ENCODE data around the gene VAV3.

The VAV3 gene

GRCh38 chr1:107593501-107594209 is 371.3 kb downstream of the VAV3 start:
- WGBS, 2 experiments (ENCODE audit: insufficient coverage in 2 of 2) = 80% methylated on average over 1 of the region's 2 CpGs; no CpG with 5 or more reads in 1 of the 2 experiments
- H3K36me3 ChIP-seq (ENCODE audit: control insufficient read depth, insufficient read depth, low read length) = no peaks in the 10 kb centered on the region
- H3K9me3 ChIP-seq (ENCODE audit: control insufficient read depth, low read length) = no peaks in the 10 kb centered on the region
- no peaks in the 10 kb centered on the region for H3K4me1 ChIP-seq (ENCODE audit: control insufficient read depth, insufficient read depth, low read length, poor library complexity, severe bottlenecking)
- H3K27ac ChIP-seq (ENCODE audit: low read depth, low read length, severe bottlenecking) = no peak overlapping the region
- H3K4me3 ChIP-seq (ENCODE audit: extremely low read depth, insufficient read depth, low read length, poor library complexity, severe bottlenecking) = no peak overlapping the region

GRCh38 chr1:107590900-107591622 is 373.9 kb downstream of the VAV3 start:
- Histone ChIP-seq H3K9me3 (ENCODE audit: control insufficient read depth, low read length) (no peaks in the 10 kb centered on the region), H3K36me3 (ENCODE audit: control insufficient read depth, insufficient read depth, low read length) (no peaks in the 10 kb centered on the region), H3K4me1 (ENCODE audit: control insufficient read depth, insufficient read depth, low read length, poor library complexity, severe bottlenecking) (no peaks in the 10 kb centered on the region), H3K4me3 (ENCODE audit: extremely low read depth, insufficient read depth, low read length, poor library complexity, severe bottlenecking) (no peak overlapping the region), H3K27ac (ENCODE audit: low read depth, low read length, severe bottlenecking) (no peak overlapping the region)
- 80 to 82% methylated on average over 3 to 4 of the region's 4 CpGs for WGBS, 2 experiments (ENCODE audit: insufficient coverage in 2 of 2)

- Histone ChIP-seq H3K4me1 (ENCODE audit: control insufficient read depth, insufficient read depth, low read length, poor library complexity, severe bottlenecking) (no peaks in the 10 kb centered on the region), H3K27ac (ENCODE audit: low read depth, low read length, severe bottlenecking) (no peak overlapping the region), H3K36me3 (ENCODE audit: control insufficient read depth, insufficient read depth, low read length) (no peaks in the 10 kb centered on the region), H3K4me3 (ENCODE audit: extremely low read depth, insufficient read depth, low read length, poor library complexity, severe bottlenecking) (no peak overlapping the region), H3K9me3 (ENCODE audit: control insufficient read depth, low read length) (no peaks in the 10 kb centered on the region)
These were observed 374.9 kb downstream of the VAV3 start for GRCh38 chr1:107590087-107590486.

GRCh38 chr1:107588321-107588720 is 376.7 kb downstream of the VAV3 start:
- H3K4me1 ChIP-seq (ENCODE audit: control insufficient read depth, insufficient read depth, low read length, poor library complexity, severe bottlenecking) = no peaks in the 10 kb centered on the region
- no peak overlapping the region for H3K27ac ChIP-seq (ENCODE audit: low read depth, low read length, severe bottlenecking)
- H3K9me3 ChIP-seq (ENCODE audit: control insufficient read depth, low read length) = no peaks in the 10 kb centered on the region
- no peak overlapping the region for H3K4me3 ChIP-seq (ENCODE audit: extremely low read depth, insufficient read depth, low read length, poor library complexity, severe bottlenecking)
- H3K36me3 ChIP-seq (ENCODE audit: control insufficient read depth, insufficient read depth, low read length) = no peaks in the 10 kb centered on the region
- no CpG with 5 or more reads among the region's 1 CpG for WGBS, 2 experiments (ENCODE audit: insufficient coverage in 2 of 2)

GRCh38 chr1:107575226-107575625 is 389.8 kb downstream of the VAV3 start:
- Histone ChIP-seq H3K36me3 (ENCODE audit: control insufficient read depth, insufficient read depth, low read length) (no peaks in the 10 kb centered on the region), H3K9me3 (ENCODE audit: control insufficient read depth, low read length) (no peaks in the 10 kb centered on the region), H3K27ac (ENCODE audit: low read depth, low read length, severe bottlenecking) (no peak overlapping the region), H3K4me1 (ENCODE audit: control insufficient read depth, insufficient read depth, low read length, poor library complexity, severe bottlenecking) (peaks cover 4% of the 10 kb centered on the region), H3K4me3 (ENCODE audit: extremely low read depth, insufficient read depth, low read length, poor library complexity, severe bottlenecking) (no peak overlapping the region)
- 100% methylated on average over 2 of the region's 3 CpGs; no CpG with 5 or more reads in 1 of the 2 experiments for WGBS, 2 experiments (ENCODE audit: insufficient coverage in 2 of 2)

GRCh38 chr1:107574044-107574443 is 390.9 kb downstream of the VAV3 start:
- Histone ChIP-seq H3K27ac (ENCODE audit: low read depth, low read length, severe bottlenecking) (no peak overlapping the region), H3K36me3 (ENCODE audit: control insufficient read depth, insufficient read depth, low read length) (no peaks in the 10 kb centered on the region), H3K4me3 (ENCODE audit: extremely low read depth, insufficient read depth, low read length, poor library complexity, severe bottlenecking) (no peak overlapping the region), H3K4me1 (ENCODE audit: control insufficient read depth, insufficient read depth, low read length, poor library complexity, severe bottlenecking) (no peaks in the 10 kb centered on the region), H3K9me3 (ENCODE audit: control insufficient read depth, low read length) (no peaks in the 10 kb centered on the region)
- WGBS, 2 experiments (ENCODE audit: insufficient coverage in 2 of 2) = 89 to 95% methylated on average over 4 to 5 of the region's 6 CpGs

GRCh38 chr1:107572674-107573211 is 392.2 kb downstream of the VAV3 start:
- Histone ChIP-seq H3K27ac (ENCODE audit: low read depth, low read length, severe bottlenecking) (no peak overlapping the region), H3K4me1 (ENCODE audit: control insufficient read depth, insufficient read depth, low read length, poor library complexity, severe bottlenecking) (no peaks in the 10 kb centered on the region), H3K9me3 (ENCODE audit: control insufficient read depth, low read length) (no peaks in the 10 kb centered on the region), H3K4me3 (ENCODE audit: extremely low read depth, insufficient read depth, low read length, poor library complexity, severe bottlenecking) (no peak overlapping the region), H3K36me3 (ENCODE audit: control insufficient read depth, insufficient read depth, low read length) (no peaks in the 10 kb centered on the region)
- 80 to 94% methylated on average over 1 to 2 of the region's 3 CpGs for WGBS, 2 experiments (ENCODE audit: insufficient coverage in 2 of 2)

GRCh38 chr1:107570768-107571167 is 394.2 kb downstream of the VAV3 start:
- no peaks in the 10 kb centered on the region for H3K36me3 ChIP-seq (ENCODE audit: control insufficient read depth, insufficient read depth, low read length)
- 93 to 95% methylated on average over 11 to 14 of the region's 15 CpGs for WGBS, 2 experiments (ENCODE audit: insufficient coverage in 2 of 2)
- no peaks in the 10 kb centered on the region for H3K4me1 ChIP-seq (ENCODE audit: control insufficient read depth, insufficient read depth, low read length, poor library complexity, severe bottlenecking)
- H3K9me3 ChIP-seq (ENCODE audit: control insufficient read depth, low read length) = no peaks in the 10 kb centered on the region
- H3K27ac ChIP-seq (ENCODE audit: low read depth, low read length, severe bottlenecking) = no peak overlapping the region
- no peak overlapping the region for H3K4me3 ChIP-seq (ENCODE audit: extremely low read depth, insufficient read depth, low read length, poor library complexity, severe bottlenecking)

- H3K36me3 ChIP-seq (ENCODE audit: control insufficient read depth, insufficient read depth, low read length) = no peaks in the 10 kb centered on the region
- no peak overlapping the region for H3K27ac ChIP-seq (ENCODE audit: low read depth, low read length, severe bottlenecking)
- WGBS, 2 experiments (ENCODE audit: insufficient coverage in 2 of 2) = 75 to 80% methylated on average over 2 of the region's 3 CpGs
- no peaks in the 10 kb centered on the region for H3K4me1 ChIP-seq (ENCODE audit: control insufficient read depth, insufficient read depth, low read length, poor library complexity, severe bottlenecking)
- no peak overlapping the region for H3K4me3 ChIP-seq (ENCODE audit: extremely low read depth, insufficient read depth, low read length, poor library complexity, severe bottlenecking)
- H3K9me3 ChIP-seq (ENCODE audit: control insufficient read depth, low read length) = no peaks in the 10 kb centered on the region
These were observed 401.5 kb downstream of the VAV3 start for GRCh38 chr1:107563441-107563840.

GRCh38 chr1:107559881-107560280 is 405.1 kb downstream of the VAV3 start:
- Histone ChIP-seq H3K36me3 (ENCODE audit: control insufficient read depth, insufficient read depth, low read length) (no peaks in the 10 kb centered on the region), H3K27ac (ENCODE audit: low read depth, low read length, severe bottlenecking) (no peak overlapping the region), H3K9me3 (ENCODE audit: control insufficient read depth, low read length) (no peaks in the 10 kb centered on the region), H3K4me1 (ENCODE audit: control insufficient read depth, insufficient read depth, low read length, poor library complexity, severe bottlenecking) (no peaks in the 10 kb centered on the region), H3K4me3 (ENCODE audit: extremely low read depth, insufficient read depth, low read length, poor library complexity, severe bottlenecking) (no peak overlapping the region)
- 94 to 95% methylated on average over 2 to 3 of the region's 3 CpGs for WGBS, 2 experiments (ENCODE audit: insufficient coverage in 2 of 2)

- 90 to 100% methylated on average over 2 of the region's 2 CpGs for WGBS, 2 experiments (ENCODE audit: insufficient coverage in 2 of 2)
These were observed 407.9 kb downstream of the VAV3 start for GRCh38 chr1:107557095-107557494.

More at GRCh38 chr1:107557095-107557494, 407.9 kb downstream of the VAV3 start:
- no peaks in the 10 kb centered on the region for H3K4me1 ChIP-seq (ENCODE audit: control insufficient read depth, insufficient read depth, low read length, poor library complexity, severe bottlenecking)
- no peak overlapping the region for H3K27ac ChIP-seq (ENCODE audit: low read depth, low read length, severe bottlenecking)
- H3K4me3 ChIP-seq (ENCODE audit: extremely low read depth, insufficient read depth, low read length, poor library complexity, severe bottlenecking) = no peak overlapping the region
- H3K9me3 ChIP-seq (ENCODE audit: control insufficient read depth, low read length) = no peaks in the 10 kb centered on the region
- H3K36me3 ChIP-seq (ENCODE audit: control insufficient read depth, insufficient read depth, low read length) = no peaks in the 10 kb centered on the region

Data from mesodermal cell (in vitro differentiated cells).